HG03342 (cell line): ENCODE results near the gene SLC6A20.

Experiments
- ATAC-seq: cut with Tn5 transposase; IDR thresholded peaks from one replicate; pipeline ENCODE4 v1.9.1; 2021; ENCODE audit warnings: mild to moderate bottlenecking, moderate library complexity; ENCODE audit not compliant: unreplicated experiment

Gene SLC6A20

DNA sequence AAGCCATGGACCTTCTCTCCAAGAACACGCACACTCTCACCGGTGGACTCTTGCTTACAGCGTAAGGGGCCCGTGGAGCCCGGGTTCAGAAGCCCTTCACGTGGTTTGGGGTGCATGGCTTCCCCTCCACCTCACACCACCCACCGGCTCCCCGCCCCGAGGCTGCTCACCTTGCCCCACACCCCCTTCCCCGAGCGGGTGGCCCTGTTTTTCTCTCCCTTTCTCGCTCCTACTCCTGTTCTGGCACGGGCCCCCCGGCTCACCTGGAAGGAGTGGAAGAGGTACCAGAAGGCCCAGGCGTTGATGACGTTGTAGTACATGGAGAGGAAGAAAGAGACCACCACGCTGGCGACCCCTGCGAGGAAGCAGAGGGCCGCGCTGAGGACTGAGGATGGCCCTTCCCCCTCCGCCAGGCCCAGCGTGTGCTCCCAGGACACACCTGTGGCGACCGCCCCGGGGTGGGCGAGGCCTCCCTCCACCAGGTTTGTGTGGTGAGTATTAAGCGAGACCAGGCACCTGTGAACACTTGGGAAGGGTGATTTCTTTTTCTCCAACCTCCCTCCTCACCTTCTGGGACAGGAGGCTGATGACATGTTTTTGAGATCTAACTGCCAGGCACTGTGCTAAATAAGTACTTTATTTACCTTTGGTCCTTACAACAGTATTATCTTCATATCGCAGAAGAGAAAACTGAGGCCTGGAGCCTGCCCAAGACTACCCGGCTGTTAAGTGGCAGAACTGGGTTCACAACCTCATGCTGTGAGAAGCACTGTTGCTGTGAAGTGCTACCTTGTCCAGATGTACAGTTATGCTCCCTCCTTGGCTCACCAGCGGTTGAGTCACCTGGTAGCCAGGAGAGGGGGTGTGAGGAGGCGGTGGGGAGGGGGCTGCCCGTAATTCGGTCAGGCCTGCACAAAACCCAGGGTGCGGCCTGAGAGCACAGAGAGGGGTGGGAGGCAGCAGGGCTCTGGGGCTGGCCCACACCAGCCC, 16.3 kb downstream of the SLC6A20 start:
- ATAC-seq, result no peak

DNA sequence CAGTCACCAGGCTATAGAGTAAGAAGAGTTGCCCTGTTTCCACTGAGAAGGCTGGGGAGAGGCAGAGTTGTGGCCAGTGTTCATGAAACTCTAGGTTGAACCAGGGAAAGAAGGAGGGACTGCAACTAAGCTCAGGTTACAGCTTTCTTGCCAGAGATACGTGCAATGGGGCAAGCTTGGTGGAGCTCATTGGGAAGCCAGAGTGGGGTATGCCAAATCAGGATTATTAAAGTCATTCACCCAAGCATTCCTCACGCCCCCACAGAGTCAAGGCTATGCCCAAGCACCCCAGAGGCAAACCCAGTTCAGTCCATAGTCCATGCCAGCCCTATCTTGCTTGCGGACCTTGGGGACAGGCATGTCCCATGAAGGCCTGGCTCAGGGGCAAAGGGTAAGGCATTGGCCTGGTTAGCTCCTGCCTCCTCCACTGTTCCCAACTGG, 17.6 kb downstream of the SLC6A20 start:
- ATAC-seq, result no peak

DNA sequence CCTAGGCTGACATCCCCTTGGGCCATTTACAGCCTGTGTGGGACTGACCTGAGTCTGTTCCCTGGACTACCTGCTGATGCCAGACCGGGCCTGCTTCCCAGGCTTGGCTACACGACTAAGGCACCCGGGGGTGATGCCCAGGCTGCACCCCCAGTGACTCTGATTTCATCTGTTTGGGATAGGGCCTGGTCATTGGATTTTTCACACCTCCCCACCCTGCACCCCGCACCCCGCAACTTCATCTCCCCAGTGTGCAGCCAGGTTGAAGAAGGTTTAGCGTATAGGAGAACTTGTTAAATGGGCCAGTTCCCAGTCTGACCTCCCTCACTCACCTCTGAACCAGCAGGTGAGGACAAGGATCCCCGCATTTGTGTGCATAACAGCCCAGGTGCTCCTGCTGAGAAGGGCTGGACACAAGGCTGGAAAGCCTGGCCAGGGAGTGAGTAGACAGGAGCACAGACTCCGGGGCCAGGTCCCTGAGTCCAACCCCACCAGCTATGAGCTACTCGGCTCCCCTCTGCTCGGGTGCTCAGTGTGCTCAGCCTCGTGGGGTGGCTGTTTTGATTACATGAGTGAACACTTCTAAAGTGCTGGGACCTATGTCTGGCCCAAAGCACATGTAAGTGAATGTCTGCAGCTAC, 18.5 kb downstream of the SLC6A20 start:
- no peak for ATAC-seq

DNA sequence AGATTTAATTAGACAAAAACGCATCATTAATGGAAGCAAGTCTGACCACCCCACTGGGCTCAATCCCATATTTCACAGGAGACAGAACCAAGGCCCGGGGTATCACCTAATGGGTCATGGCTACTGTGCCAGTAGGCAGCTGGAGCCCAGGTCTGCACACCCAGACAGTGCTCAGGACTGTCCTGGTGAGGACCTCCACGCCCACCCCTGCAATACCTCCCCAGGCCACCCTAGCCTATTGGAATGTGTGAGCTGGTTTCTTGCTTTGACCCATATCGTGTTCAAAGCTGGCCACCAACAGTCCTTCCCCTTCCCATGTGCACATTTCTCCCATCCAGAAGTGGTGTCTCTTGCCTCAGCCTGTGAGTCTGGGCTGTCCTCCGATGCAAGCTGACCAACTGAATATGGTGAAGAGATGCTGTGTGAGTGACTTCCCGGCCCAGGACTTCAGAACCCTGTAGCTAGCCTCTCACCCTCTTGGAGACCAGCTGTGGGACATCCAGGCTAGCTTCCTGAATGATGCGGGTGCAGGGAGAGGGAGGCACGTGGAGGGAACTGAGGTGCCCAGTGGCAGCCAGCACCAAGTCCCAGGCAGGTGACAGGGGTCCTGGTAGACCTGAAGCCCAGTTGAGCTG, 19.1 kb downstream of the SLC6A20 start:
- ATAC-seq, result no peak

DNA sequence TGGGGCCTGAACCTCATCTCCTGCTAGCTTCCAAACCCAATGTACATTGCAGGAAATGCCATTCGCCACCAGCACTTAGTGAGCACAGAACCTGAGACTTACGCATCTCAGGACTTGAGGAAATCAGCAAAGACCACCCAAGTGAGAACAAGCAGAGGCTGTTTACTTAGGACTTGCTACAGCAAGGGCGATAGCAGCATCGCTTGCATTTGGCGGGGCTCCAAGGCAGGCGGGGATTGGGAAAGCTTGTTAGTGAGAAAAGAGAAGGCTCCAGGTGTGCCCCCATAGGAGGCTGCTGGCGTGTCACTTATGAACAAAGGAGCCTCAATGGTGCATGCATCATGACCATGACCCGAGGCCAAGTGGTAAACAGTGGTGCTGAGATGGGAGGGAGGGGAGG, 19.7 kb downstream of the SLC6A20 start:
- no peak for ATAC-seq

DNA sequence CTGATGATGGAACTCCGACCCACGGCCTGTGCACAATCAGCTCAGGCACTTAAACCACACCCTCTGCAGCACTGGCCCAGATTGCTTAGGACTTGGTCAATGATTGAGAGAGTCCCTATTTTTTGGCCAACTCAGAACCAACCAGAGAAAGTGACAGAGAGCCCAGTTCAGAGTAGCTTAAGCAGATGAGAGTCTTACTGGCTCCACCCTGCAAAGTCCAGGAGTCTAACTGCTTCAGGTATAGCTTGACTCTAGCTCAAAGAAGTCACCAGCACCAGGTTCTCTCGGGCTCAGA, 20.1 kb downstream of the SLC6A20 start:
- ATAC-seq, result no peak

DNA sequence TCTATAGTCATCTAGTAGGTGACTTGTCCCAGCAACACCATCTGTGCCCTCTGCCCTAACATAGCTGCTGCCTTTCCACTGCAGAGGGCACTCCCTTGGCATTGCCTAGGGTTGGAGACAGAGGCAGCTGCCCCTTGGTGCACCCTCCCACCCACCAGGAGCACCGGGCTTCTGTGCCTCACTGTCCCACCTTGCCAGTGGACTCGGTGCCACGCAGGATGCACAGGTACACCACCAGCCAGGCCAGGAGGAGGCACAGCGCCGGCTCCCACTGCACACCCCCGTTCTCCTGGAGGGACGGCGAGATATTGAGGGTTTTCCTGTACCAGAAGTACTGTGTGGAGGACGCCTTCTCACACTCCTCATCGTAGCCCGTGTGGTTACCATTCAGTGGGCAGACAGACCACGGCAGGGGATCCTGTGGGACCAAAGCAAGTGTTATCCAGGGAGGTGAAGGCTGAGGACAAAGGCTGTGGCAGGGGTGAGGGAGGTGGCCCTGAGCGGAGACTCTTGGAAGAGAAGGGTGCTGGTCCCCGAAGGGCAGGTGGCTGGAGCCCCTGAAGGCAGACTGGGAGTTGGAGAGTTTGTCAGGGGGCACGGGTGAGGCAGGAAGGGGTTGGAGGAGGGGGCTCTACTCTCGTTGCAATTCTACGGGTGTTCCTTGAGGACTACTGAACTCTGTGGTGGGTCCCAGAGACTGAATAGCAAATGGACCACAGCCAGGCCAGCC, 20.6 kb downstream of the SLC6A20 start:
- ATAC-seq, result no peak

DNA sequence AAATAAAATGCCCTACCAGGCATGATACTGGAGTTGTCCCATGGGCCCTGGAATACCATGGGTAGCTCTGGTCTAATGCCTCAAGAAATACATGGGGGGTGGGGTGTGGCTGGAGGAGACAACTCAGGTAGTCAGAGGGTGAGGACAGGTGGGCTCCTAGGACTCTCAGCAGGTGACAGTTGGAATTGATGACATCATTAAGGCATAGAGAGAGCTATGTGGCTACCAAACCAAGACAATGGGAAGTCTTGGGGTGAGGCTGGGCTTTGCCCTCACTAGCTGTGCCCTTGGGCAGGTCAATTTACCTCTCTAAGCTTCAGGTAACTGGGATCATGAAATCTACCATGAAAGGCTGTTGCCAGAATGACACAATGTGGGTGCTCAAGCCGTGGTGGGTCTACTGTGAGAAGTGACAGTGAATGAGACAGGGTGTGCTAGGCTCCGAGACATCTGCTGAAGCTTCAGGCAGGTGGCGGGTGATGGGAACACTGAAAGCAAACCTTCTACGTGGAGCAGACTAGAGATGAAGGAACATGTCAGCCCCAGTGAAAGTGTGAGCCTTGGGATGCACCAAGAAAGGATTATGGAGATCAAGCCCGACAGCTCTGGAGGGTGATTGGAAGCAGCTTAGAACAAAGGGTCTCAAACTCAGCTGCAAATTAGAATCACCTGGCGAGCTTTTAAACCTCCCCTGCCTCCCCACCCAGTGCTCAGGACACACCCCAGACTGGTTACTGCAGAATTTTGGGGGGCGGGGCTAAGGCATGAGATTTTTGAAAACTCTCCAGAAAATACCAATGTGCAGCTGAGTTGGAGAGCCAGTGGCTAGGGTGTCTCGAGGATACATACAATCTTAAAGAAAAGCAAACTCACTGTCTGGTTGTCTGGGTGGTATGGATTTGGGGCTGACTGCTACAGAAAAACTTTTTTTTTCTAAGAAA, 21.5 kb downstream of the SLC6A20 start:
- ATAC-seq, result no peak

DNA sequence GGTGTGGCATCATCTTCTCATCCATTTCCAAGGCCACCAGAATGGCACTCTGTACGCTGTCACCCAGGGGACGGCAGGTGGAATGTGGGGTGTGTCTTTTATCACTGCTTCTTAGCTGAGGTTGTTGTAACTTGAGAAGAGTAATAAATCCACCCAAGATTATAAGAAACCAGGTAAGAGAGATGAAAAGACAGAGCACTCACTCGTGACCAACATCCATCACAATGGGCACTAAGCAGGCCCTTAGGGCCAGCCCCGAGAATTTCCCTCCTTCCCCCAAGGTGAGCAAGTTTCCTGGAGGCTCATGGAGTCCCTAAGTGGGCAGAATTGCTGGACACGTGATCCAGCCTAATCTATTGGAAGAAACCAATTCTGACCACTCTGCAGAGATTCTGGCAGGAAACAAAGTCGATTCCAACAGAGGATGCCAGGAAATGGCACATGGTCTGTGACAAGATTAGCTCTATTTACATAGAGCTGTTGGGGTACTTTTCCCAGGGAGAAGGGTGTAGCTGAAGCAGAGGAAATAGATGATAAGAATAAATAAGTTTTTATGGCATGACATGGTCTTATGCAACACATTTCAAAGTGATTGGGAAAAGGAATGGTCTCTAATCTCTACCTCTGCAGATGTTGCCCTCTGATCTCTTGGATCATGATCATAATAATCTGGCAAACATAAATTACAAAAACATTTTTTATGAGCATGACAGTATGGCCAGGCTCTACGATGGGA, 22.5 kb downstream of the SLC6A20 start:
- no peak for ATAC-seq

DNA sequence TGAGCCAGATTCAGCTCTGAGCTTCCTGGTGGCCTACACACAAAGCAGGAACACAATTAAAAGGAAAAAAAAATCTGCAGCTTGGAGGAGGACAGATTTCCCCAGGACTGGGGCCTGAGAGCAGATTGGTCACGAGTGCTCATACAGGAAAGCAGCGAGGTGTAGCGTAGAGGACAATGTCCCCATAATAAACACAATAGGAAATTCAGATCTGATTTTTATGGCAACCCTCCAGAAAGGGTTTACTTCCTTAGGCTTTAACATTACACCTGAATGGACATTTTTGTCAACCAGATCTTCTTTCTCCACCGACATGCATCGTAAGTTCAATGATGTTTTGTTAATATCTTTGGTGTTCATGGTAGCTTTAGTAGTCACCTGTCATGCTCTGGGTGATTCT, 23.3 kb downstream of the SLC6A20 start:
- no peak for ATAC-seq

DNA sequence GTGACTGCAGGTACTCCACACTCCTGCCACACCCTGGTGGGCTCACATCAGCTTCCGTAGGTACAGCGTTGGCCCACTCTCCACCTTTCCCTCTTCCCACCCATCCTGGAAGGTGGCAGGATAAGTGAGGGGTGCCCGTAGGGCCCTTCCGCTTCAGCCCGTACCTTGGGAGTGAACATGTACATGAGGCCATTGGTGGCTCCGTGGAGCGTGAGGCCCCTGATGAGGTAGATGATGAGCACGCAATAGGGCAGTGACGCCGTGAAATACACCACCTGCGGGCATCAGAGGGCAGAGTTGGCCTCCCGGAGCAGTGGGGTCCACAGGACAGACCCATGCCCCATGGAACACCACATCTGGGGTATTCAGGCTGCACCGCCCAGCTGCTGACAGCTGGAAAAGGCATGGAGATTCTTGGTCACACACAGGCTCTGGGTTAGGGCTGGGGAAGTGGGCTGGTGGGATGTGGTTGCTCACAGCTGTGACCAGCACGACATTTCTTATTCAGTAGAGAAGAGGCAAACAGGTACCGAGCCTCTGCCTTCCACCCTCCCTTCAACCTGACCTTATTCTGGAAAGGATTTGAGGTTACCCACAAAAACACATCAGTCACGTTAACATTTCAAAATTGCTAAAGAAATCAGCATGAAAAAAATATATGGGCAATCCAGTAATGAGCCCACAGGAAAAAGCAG, 23.8 kb downstream of the SLC6A20 start:
- no peak for ATAC-seq

DNA sequence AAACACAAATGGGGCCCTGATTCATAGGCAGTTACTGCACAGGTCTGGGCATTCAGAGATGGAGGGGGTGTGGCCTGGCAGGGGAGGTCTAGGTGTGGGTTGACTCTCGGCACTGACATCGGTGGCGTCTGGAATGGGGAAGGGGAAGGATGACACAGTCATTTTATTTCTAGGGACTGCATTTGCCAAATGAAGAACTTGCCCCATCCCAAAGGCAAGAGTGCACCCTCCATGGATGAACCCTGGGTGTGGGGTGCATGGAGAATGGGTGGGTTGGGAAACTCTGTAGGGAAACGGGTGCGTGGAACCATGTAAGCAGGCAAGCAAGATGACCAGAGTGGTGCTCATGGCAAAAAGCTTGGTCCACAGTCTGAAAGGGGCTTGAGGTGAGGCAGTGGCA, 24.5 kb downstream of the SLC6A20 start:
- no peak for ATAC-seq

DNA sequence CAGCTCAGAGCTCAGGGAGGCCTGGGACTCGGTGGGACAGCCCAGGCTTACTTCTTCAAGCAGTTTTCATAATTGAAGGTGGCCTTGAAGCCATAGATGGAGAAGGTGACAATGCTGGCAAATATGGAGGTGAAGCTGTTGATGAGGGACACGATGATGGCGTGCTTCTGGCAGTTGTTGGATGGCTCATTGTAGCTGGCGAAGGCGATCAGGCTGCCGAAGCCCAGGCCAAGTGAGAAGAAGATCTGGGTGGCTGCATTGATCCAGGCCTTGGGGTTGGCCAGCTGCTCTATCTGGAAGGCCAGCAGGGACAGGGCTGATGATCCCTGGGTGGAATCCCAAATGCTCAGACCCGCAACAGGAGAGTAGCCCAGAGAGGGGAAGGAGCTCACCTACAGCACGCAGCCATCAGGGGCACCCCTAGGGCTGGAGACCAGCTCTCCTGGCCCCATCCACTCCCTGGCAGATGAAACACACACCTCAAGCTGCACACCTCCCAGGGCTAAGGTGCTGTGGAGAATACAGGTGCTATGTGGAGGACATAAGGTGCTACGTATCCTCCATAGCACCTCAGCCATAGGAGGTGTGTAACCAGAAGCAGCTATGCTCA, 25.1 kb downstream of the SLC6A20 start:
- ATAC-seq, result no peak

DNA sequence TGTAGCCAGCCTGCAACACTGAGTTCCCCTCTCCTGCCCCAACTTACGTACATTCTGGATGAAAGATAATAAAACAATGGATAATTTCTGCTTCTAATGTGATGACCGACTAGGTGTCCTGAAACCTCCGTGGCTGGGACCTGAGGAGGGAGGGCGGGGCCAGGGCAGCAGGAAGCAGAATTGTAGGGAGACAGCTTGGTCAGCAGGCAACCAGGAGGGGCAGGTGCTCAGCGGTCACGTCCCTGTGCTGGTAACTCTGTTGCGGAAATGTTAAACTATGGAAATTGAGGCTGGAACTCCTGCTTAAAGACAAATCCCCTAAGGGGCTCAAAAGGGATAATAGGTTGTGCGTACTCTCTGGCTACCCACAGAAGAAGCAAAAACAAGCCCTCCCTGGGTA, 30.4 kb downstream of the SLC6A20 start:
- no peak for ATAC-seq

DNA sequence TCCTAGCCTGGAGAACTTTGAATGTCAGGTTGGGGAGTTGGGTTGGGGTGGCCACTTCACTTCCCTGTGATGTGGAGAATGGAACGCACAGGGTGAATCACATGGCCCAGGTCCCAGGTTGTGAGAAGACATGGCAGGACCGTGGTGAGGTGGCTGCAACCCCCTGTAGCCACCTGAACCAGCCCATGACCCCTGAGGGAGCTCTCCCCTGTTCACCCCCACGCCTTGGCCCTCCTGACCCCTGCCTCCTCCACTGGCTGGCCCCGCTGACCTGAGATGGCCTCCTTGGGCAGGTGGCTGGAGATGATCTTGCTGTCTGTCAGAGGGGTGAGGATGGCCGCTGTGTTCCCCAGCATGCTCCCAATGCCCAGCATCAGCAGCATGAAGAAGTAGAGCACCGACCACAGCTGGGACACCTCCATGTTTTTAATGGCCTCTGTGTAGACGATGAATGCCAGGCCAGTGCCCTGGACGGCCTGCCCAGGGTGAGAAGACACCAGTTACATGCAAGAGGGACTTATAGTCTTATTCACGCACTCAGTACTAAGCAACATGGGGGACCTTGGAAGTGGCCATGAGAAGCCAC, 31.0 kb downstream of the SLC6A20 start:
- no peak for ATAC-seq

DNA sequence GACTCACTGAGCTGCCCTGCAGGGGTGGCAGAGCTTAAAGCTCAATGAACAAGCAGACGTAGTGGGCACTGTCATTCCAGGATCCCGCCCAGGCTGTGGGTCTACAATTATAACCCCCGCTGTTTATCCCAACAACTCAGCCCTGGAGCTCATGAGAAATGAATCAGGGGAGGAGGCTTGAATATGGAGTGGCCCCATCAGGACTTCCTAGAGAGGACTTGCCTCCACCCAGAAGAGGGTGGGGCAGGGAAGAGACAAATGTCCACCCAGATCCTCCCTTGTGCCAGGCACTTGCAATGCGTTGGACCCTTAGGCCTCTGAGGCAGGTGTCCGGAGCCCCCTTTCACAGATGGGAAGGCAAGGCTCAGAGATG, 33.0 kb downstream of the SLC6A20 start:
- no peak for ATAC-seq

DNA sequence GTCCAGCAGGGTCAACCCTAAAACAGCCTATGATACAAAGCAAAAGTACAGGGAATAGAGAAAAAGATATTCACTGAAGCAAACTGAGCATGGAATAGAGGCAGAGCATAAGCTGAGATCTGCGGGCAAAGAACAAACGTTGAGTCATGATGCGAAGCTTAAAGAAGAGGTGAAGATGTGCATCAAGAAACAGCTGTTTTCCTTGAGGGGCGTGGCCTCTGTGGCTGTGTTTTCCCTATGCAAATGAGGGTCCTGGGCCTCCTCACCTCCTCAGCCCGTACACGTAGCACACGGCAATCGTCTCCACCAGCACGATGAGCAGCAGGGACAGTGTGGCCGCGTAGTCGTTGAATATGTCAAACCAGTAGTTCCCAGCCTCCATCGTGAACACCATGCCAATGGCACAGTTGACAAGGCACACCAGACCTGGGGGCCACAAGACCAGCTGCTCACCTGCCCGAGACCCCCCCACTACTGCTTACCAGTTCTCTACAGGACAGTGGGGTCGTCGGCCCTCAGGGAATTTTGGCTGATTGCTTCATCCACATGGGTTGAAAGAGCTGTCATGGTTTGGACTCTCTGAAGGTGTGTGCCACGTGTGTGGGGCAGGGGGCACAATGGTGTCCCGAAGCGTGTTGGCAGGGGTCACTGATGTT, 33.6 kb downstream of the SLC6A20 start:
- ATAC-seq, result no peak

DNA sequence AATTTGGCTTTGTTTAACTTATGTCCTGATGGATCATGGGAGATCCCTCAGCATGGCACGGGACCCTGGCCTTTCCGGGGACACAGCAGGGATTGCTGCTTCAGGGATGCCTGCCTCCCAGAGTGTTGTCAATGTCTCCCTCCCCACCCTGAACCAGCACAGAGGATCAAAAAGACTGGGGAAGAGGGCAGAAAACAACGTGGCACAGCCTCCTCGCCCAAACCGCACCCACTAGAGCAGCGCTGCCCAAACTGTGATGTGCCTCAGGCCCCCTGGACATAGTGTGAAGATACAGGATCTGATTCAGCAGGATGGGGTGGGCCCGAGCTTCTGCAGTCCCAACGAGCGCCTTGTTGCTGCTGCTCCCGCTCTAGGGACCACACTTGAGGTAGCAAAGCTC, 34.5 kb downstream of the SLC6A20 start:
- no peak for ATAC-seq
